Mucosa of descending colon (tissue), 3 donors: ENCODE results near the gene SLC23A2. TPM values are rescaled to one million over a fixed set of nuclear protein-coding genes. Genes with fewer than 3 reads are reported as not detected.

Experiments used
- ATAC-seq: fragments of 200-7000 bp; cut with Tn5 transposase; one replicate; pipeline ENCODE4 v1.9.1; 2020; ENCODE audit warnings: mild to moderate bottlenecking, moderate library complexity
- DNase-seq, 3 donors: peaks; one replicate each; pipeline ENCODE4 v3.0.0-alpha.2; 2020
- H3K36me3 ChIP-seq: fragments of 200-600 bp; one replicate; pipeline ENCODE4 v1.8.0; 2021; ENCODE audit warnings: low read depth, mild to moderate bottlenecking
- H3K4me1 ChIP-seq: fragments of 200-600 bp; one replicate; pipeline ENCODE4 v1.8.0; 2021; ENCODE audit warnings: low read depth, mild to moderate bottlenecking
- H3K4me3 ChIP-seq: fragments of 200-600 bp; one replicate; pipeline ENCODE4 v1.8.0; 2021; ENCODE audit warnings: mild to moderate bottlenecking
- H3K9me3 ChIP-seq: fragments of 200-600 bp; one replicate; pipeline ENCODE4 v1.8.0; 2021; ENCODE audit warnings: mild to moderate bottlenecking
- intact Hi-C, 2 donors: fragments of 100-400 bp; cut with DNase I in 1 of 2; cut with micrococcal nuclease in 1 of 2; formaldehyde crosslinking; loops; one replicate each; pipeline versions ENCODE4 v1.11.0 to v1.11.1; 2022; cut with DNase I, micrococcal nuclease
- total RNA-seq, 3 donors: library from RNA; stranded (reverse); fragmentation: NEBNext Ultra II Directional in 2 of 3; extraction: Animal tissue kit (Norgen Biotek cat#: 25700) in 2 of 3; gene quantifications; one replicate each; pipeline versions ENCODE4 v1.2.1 to v1.2.4, GENCODE V29; 2021 to 2023
- TF ChIP-seq, protein P1 (sequence below): fragments of 200-600 bp; IDR thresholded peaks from one replicate; pipeline ENCODE4 v1.8.0; 2022; ENCODE audit warnings: antibody characterized with exemption, mild to moderate bottlenecking
- donor health status: DM: no; HTN: no; CAD: no; lungs with moderate emphysema.
- donor health status: DM: no; HTN: no; CAD: no.
- donor health status: DM: no; HTN: yes; CAD: no.

Gene SLC23A2
- total RNA-seq, 3 donors from 2014 or later, result 9.1 to 15.4 (median 9.4) TPM

DNA sequence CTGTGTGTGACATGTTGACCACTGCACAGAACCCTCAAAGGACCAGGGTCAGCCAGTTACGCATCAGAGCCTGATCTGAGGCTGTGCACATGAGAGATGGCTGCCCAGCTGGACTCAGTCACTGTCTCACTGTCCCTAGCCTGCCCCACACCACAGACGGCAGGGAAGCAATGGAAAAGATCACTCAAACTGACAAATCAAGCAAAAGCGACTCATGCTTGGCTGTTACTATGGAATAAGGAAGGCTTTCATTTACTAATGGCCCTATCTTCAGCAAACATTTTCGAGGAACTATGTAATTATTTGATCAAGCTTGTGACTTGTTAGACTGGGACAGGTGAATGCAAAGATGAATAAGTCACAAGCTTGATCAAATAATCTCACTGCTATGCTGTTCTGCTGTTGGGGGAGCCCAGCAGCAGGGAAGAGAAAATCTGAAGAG lies 137.0 kb downstream of the SLC23A2 start:
- ATAC-seq (no peak), DNase-seq (no peak)
- no peak overlapping the region for H3K4me3 ChIP-seq
- TF ChIP-seq, protein P1, sequence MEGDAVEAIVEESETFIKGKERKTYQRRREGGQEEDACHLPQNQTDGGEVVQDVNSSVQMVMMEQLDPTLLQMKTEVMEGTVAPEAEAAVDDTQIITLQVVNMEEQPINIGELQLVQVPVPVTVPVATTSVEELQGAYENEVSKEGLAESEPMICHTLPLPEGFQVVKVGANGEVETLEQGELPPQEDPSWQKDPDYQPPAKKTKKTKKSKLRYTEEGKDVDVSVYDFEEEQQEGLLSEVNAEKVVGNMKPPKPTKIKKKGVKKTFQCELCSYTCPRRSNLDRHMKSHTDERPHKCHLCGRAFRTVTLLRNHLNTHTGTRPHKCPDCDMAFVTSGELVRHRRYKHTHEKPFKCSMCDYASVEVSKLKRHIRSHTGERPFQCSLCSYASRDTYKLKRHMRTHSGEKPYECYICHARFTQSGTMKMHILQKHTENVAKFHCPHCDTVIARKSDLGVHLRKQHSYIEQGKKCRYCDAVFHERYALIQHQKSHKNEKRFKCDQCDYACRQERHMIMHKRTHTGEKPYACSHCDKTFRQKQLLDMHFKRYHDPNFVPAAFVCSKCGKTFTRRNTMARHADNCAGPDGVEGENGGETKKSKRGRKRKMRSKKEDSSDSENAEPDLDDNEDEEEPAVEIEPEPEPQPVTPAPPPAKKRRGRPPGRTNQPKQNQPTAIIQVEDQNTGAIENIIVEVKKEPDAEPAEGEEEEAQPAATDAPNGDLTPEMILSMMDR, result no peak
- H3K9me3 ChIP-seq, result no peaks in the 10 kb centered on the region
- intact Hi-C loops, result no loop called here
- no peaks in the 10 kb centered on the region for H3K4me1 ChIP-seq
- no peaks in the 10 kb centered on the region for H3K36me3 ChIP-seq

GRCh38 chr20:4862661-4863060 lies 138.6 kb downstream of the SLC23A2 start:
- H3K4me1 ChIP-seq, result no peaks in the 10 kb centered on the region
- DNase-seq (no peak), ATAC-seq (no peak)
- H3K4me3 ChIP-seq, result no peak overlapping the region
- H3K9me3 ChIP-seq, result no peaks in the 10 kb centered on the region
- H3K36me3 ChIP-seq, result no peaks in the 10 kb centered on the region
- TF ChIP-seq, protein P1, result no peak
- intact Hi-C loops, result no loop called here

DNA sequence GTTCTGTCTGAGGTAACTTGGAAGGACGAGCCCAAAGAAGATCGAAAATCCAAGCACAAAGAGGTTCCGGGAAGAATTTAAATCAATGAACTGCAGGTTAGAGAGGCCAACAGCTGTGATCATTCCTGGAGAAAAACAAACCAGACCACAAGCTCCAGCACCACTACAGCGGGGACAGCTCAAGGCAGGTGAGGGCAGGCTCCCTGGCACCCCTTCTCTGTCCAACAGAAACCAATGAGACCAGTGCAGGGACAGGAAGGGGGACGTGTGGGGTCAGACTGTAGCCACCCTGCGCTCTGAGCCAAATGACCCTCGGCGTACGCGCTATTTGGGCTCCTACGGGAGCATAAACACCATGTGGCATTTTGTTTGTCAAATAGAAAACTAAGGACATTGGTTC lies 139.3 kb downstream of the SLC23A2 start:
- TF ChIP-seq, protein P1, result no peak
- Histone ChIP-seq H3K4me3 (no peak overlapping the region), H3K36me3 (no peaks in the 10 kb centered on the region), H3K9me3 (no peaks in the 10 kb centered on the region), H3K4me1 (no peaks in the 10 kb centered on the region)
- ATAC-seq (no peak), DNase-seq (no peak)
- intact Hi-C loops, result no loop called here

GRCh38 chr20:4858000-4858399 lies 143.3 kb downstream of the SLC23A2 start:
- ATAC-seq, result no peak
- H3K4me3 ChIP-seq, result no peak overlapping the region
- no peaks in the 10 kb centered on the region for H3K4me1 ChIP-seq
- intact Hi-C loops, result no loop called here
- no peaks in the 10 kb centered on the region for H3K9me3 ChIP-seq
- DNase-seq, result no peak
- TF ChIP-seq, protein P1, result no peak
- H3K36me3 ChIP-seq, result no peaks in the 10 kb centered on the region

- no peak overlapping the region for H3K4me3 ChIP-seq
- H3K4me1 ChIP-seq, result no peaks in the 10 kb centered on the region
- TF ChIP-seq, protein P1, result no peak
- no peaks in the 10 kb centered on the region for H3K9me3 ChIP-seq
- ATAC-seq, result no peak
- no peaks in the 10 kb centered on the region for H3K36me3 ChIP-seq
- DNase-seq, result no peak
- intact Hi-C loops, result no loop called here
These were observed 145.1 kb downstream of the SLC23A2 start for GRCh38 chr20:4856022-4856755.
